Fibroblast of lung (primary cell): ENCODE results near the gene PRKCQ.

Source experiments
- CTCF ChIP-seq, 2 donors: IDR thresholded peaks in 1 of 2; conservative IDR thresholded peaks in 1 of 2; 1 replicate in 1 of 2; 2 replicates in 1 of 2; pipeline ENCODE4 v1.5.1; 2011 to 2012; ENCODE audit warnings: low read length in 2 of 2, control low read depth in 1 of 2, inconsistent platforms in 1 of 2, low read depth in 1 of 2, mild to moderate bottlenecking in 1 of 2
- EZH2 ChIP-seq: IDR thresholded peaks from 2 replicates; pipeline ENCODE4 v1.5.1; 2012; ENCODE audit warnings: low read length, control low read depth, mild to moderate bottlenecking; ENCODE audit errors: missing control alignments

GRCh38 chr10:6464862-6465430, 115.1 kb downstream of the PRKCQ start:
- no peak for TF ChIP-seq CTCF (conservative IDR thresholded peaks at IDR 0.05 in 1 of 2, IDR thresholded peaks at IDR 0.05 in 1 of 2; ENCODE audit: low read depth in 1 of 2, low read length in 2 of 2)
- TF ChIP-seq EZH2, result no peak
